Natural killer cell (primary cell): ENCODE measurements around the gene CRLF3. TPM values are rescaled to one million over a fixed set of nuclear protein-coding genes. Genes with fewer than 3 reads are reported as not detected.
"Not testable (repeated sequence)": the region's sequence is repeated elsewhere in the genome, so short reads cannot be mapped to it uniquely, and the experiment has no call there.

Source experiments
- ATAC-seq, 3 donors: fragments of 150-1000 bp in 2 of 3; fragments of 200-7000 bp in 1 of 3; cut with Tn5 transposase; 1 replicate in 1 of 3; 2 replicates in 2 of 3; pipeline ENCODE4 v1.10.0; 2021; ENCODE audit warnings: mild to moderate bottlenecking in 2 of 3, moderate library complexity in 2 of 3
- DNase-seq, 2 donors: peaks; one replicate each; pipeline versions ENCODE4 v3.0.0 to v3.0.0-alpha.2; 2013 to 2021; ENCODE audit warnings: mixed read lengths in 1 of 2
- H3K27ac ChIP-seq: one replicate; pipeline ENCODE4 v1.5.1; 2013; ENCODE audit warnings: mild to moderate bottlenecking, low read length
- H3K27me3 ChIP-seq: one replicate; pipeline ENCODE4 v1.6.1; 2013; ENCODE audit warnings: low read length; ENCODE audit not compliant: control insufficient read depth, insufficient read depth
- H3K36me3 ChIP-seq: one replicate; pipeline ENCODE4 v1.6.1; 2013; ENCODE audit warnings: low read length; ENCODE audit not compliant: control insufficient read depth, insufficient read depth
- H3K4me1 ChIP-seq: one replicate; pipeline ENCODE4 v1.6.1; 2013; ENCODE audit warnings: low read length; ENCODE audit not compliant: control insufficient read depth, insufficient read depth
- H3K4me3 ChIP-seq: one replicate; pipeline ENCODE4 v1.5.1; 2013; ENCODE audit warnings: low read length
- H3K9me3 ChIP-seq: one replicate; pipeline ENCODE4 v1.6.1; 2013; ENCODE audit warnings: low read length; ENCODE audit not compliant: control insufficient read depth, insufficient read depth
- H3K27ac Mint-ChIP-seq, 2 donors: one replicate each; pipeline ENCODE4 v1.8.0; 2022; ENCODE audit warnings: mild to moderate bottlenecking in 2 of 2, mixed read lengths in 2 of 2, moderate library complexity in 1 of 2
- H3K27me3 Mint-ChIP-seq, 2 donors: one replicate each; pipeline ENCODE4 v1.8.0; 2022; ENCODE audit warnings: low read depth in 2 of 2, mixed read lengths in 2 of 2
- H3K36me3 Mint-ChIP-seq: one replicate; pipeline ENCODE4 v1.8.0; 2022; ENCODE audit warnings: mixed read lengths
- H3K4me1 Mint-ChIP-seq, 2 donors: one replicate each; pipeline ENCODE4 v1.8.0; 2022; ENCODE audit warnings: mixed read lengths in 2 of 2
- H3K4me3 Mint-ChIP-seq: one replicate; pipeline ENCODE4 v1.8.0; 2022; ENCODE audit warnings: mild to moderate bottlenecking, moderate library complexity, mixed read lengths
- H3K9me3 Mint-ChIP-seq, 2 donors: one replicate each; pipeline ENCODE4 v1.8.0; 2022; ENCODE audit warnings: mixed read lengths in 2 of 2
- WGBS: methylation state at CpG from one replicate; pipeline ENCODE4 v1.1.7; 2013; ENCODE audit warnings: missing lambda C conversion rate; ENCODE audit not compliant: insufficient coverage; 5-methylcytosine and 5-hydroxymethylcytosine counted together
- intact Hi-C: fragments of 100-400 bp; cut with micrococcal nuclease; formaldehyde crosslinking; loops from one replicate; pipeline ENCODE4 v1.14.2; 2022
- total RNA-seq, 4 donors: library from RNA; stranded (reverse); fragments of 120-200 nt in 1 of 4; gene quantifications; one replicate each; pipeline versions ENCODE4 v1.2.3 to v1.2.4, GENCODE V29; 2013 to 2022
- TF ChIP-seq, protein P1 (sequence below): fragments of 200-600 bp; IDR thresholded peaks from one replicate; pipeline ENCODE4 v1.8.0; 2022; ENCODE audit warnings: antibody characterized with exemption

CRLF3 gene
- total RNA-seq, 3 donors from 2014 or later (not counting 1 experiment from before 2014, with no cell fraction given): 49.0 to 89.0 (median 62.2) TPM

DNA sequence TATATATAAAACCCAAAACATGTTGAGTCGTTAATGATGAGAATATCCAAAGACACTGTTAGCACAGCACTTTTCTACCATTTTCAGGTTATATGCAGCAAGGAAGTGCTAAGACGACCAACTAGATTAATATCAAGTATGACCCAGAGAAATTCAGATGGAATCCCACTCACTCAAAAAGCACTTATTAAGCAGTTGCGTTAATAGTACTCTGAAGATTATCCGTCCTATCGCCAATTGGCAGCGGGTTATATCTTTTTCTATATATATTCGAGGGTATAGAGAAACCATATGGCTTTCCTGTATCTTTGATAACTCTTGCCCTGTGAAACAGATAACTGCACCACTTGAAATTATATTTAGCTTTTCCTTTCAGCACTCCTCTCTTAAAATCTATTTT, 1.1 kb downstream of the CRLF3 start:
- H3K4me3 ChIP-seq: peak overlapping the region; percentile 96
- TF ChIP-seq, protein P1, sequence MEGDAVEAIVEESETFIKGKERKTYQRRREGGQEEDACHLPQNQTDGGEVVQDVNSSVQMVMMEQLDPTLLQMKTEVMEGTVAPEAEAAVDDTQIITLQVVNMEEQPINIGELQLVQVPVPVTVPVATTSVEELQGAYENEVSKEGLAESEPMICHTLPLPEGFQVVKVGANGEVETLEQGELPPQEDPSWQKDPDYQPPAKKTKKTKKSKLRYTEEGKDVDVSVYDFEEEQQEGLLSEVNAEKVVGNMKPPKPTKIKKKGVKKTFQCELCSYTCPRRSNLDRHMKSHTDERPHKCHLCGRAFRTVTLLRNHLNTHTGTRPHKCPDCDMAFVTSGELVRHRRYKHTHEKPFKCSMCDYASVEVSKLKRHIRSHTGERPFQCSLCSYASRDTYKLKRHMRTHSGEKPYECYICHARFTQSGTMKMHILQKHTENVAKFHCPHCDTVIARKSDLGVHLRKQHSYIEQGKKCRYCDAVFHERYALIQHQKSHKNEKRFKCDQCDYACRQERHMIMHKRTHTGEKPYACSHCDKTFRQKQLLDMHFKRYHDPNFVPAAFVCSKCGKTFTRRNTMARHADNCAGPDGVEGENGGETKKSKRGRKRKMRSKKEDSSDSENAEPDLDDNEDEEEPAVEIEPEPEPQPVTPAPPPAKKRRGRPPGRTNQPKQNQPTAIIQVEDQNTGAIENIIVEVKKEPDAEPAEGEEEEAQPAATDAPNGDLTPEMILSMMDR: no peak
- peaks cover 3% of the 10 kb centered on the region for H3K36me3 ChIP-seq
- intact Hi-C loops: loop anchor here (2.0 to 10.0 kb wide), 3 partner anchors 15 to 349 kb away; partner anchors contain the start of gene GOSR1
- Mint-ChIP-seq H3K27ac (peak overlapping the region; percentile 88 to 94), H3K9me3 (no peaks in the 10 kb centered on the region), H3K4me1 (peaks cover 40 to 47% of the 10 kb centered on the region in 2 donors), H3K36me3 (no peaks in the 10 kb centered on the region), H3K4me3 (peak overlapping the region; percentile 94), H3K27me3 (no peaks in the 10 kb centered on the region)
- ATAC-seq (no peak), DNase-seq (peak in 1 of 2 donors; percentile 25)
- no peaks in the 10 kb centered on the region for H3K9me3 ChIP-seq
- H3K27me3 ChIP-seq: no peaks in the 10 kb centered on the region
- peak overlapping the region; percentile 81 for H3K27ac ChIP-seq
- peaks cover 46% of the 10 kb centered on the region for H3K4me1 ChIP-seq
- WGBS: 0% methylated on average over 1 of the region's 7 CpGs

DNA sequence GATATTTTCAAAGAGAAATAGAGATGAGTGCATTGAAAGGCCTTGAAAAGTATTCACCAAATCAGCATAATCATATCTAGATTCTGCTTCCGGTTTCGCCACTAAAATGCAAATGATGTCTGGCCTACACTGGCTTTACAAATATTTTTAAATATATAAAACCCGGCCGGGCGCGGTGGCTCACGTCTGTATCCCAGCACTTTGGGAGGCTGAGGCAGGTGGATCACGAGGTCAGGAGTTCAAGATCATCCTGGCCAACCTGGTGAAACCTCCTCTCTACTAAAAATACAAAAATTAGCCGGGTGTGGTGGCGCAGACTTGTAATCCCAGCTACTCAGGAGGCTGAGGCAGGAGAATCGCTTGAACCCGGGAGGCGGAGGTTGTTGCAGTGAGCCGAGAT, 1.6 kb downstream of the CRLF3 start:
- peak in 1 of 2 donors; percentile 58 for DNase-seq
- H3K4me1 Mint-ChIP-seq: peaks cover 41 to 48% of the 10 kb centered on the region in 2 donors
- H3K9me3 Mint-ChIP-seq: not testable (repeated sequence)

DNA sequence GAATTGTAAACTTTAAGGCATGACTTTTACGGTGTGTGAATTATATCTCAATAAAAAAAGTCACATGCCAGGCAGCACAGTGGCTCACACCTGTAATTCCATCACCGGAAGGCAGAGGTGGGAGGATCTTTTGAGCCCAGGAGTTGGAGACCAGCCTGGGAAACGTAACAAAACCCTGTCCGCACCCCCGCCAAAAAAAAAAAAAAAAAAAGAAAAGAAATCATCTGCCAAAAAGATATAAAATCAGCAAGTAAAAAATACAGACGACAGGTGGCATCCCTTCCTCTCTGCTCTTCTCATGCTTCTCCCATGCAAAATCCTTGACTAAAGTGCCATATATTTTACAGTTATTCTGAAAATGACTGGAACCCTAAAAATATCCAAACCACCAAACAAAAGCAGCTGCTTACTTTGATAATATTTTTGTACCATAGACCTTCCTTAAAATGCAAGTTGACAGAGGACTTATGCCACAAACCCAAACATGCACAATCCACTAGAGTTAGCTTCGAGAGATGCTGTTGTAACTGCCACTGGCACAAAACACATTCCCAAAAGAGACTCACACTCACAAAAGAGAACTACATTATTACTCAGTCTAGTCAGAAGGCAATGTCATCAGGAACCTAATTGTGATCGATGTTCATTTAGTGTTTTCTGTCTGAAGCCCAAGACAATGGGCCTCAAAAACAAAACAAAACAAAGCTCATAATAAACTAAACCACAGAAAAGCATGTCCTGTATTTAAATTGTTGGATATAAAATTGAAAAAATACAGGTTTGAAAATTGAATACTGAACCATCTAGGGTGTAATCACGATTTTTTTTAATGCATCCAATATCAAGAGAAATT, 2.4 kb downstream of the CRLF3 start:
- peak overlapping the region; percentile 94 for H3K4me3 Mint-ChIP-seq
- no peaks in the 10 kb centered on the region for H3K36me3 Mint-ChIP-seq
- TF ChIP-seq, protein P1: no peak
- Histone ChIP-seq H3K27ac (peak overlapping the region; percentile 81), H3K4me1 (peaks cover 50% of the 10 kb centered on the region), H3K27me3 (no peaks in the 10 kb centered on the region), H3K9me3 (no peaks in the 10 kb centered on the region), H3K4me3 (peak overlapping the region; percentile 96), H3K36me3 (peaks cover 3% of the 10 kb centered on the region)
- WGBS: 7% methylated on average over 2 of the region's 9 CpGs
- peak overlapping the region; percentile 88 to 94 for H3K27ac Mint-ChIP-seq
- no peaks in the 10 kb centered on the region for H3K27me3 Mint-ChIP-seq
- ATAC-seq (no peak), DNase-seq (peak in 1 of 2 donors; percentile 50)
- H3K9me3 Mint-ChIP-seq: no peaks in the 10 kb centered on the region
- H3K4me1 Mint-ChIP-seq: peaks cover 41 to 48% of the 10 kb centered on the region in 2 donors
- intact Hi-C loops: loop anchor here (2.0 to 10.0 kb wide), 3 partner anchors 13 to 347 kb away; partner anchors contain the start of gene GOSR1

More for the DNA sequence above, 1.6 kb downstream of the CRLF3 start:
- Mint-ChIP-seq H3K4me3 (peak overlapping the region; percentile 94), H3K27ac (peak overlapping the region; percentile 88 to 94)
- not testable (repeated sequence) for H3K27me3 ChIP-seq, H3K36me3 Mint-ChIP-seq, H3K27me3 Mint-ChIP-seq, H3K9me3 ChIP-seq, H3K36me3 ChIP-seq, ATAC-seq
- peak overlapping the region; percentile 96 for H3K4me3 ChIP-seq
- intact Hi-C loops: loop anchor here (2.0 to 10.0 kb wide), 3 partner anchors 14 to 348 kb away; partner anchors contain the start of gene GOSR1
- H3K27ac ChIP-seq: peak overlapping the region; percentile 81
- peaks cover 48% of the 10 kb centered on the region for H3K4me1 ChIP-seq
- 17% methylated on average over 14 of the region's 14 CpGs for WGBS
